H1 (cell line): Measurements from ENCODE around the gene IL18RAP. TPM values are rescaled to one million over a fixed set of nuclear protein-coding genes. Genes with fewer than 3 reads are reported as not detected.

Experiments
- microRNA-seq, 2 experiments: library from miRNA; unstranded; fragments of <30 nt; microRNA quantifications; one replicate each; pipeline versions ENCODE4 to v1.2.0, GENCODE V29; 2016 to 2020; ENCODE audit warnings: borderline microRNAs expressed in 2 of 2, borderline number of aligned reads in 2 of 2, borderline replicate concordance in 1 of 2
- polyA plus RNA-seq, 7 experiments: library from polyadenylated mRNA; depleted of rRNA in 3 of 7; stranded (reverse) in 5 of 7; unstranded in 2 of 7; fragments of >200 nt in 5 of 7; fragments of 200-250 nt in 2 of 7; gene quantifications; 1 replicate in 5 of 7; 2 replicates in 1 of 7; 4 replicates in 1 of 7; pipeline versions ENCODE4 v1.2.1 to v1.2.3, GENCODE V29; 2011 to 2013; ENCODE audit warnings: missing spikeins in 2 of 7, mixed read lengths in 2 of 7
- small RNA-seq: library from polyadenylated mRNA; stranded (forward); fragments of <200 nt; extraction: miRNeasy Mini kit (QIAGEN cat#:217004); gene quantifications from one replicate; pipeline ENCODE3, GENCODE V24; 2013; ENCODE audit not compliant: insufficient read depth
- total RNA-seq: library from RNA; stranded (reverse); fragmentation: NEBNext Ultra II Directional; extraction: Animal tissue kit (Norgen Biotek cat#: 25700); gene quantifications from 2 replicates; pipeline ENCODE4 v1.2.1, GENCODE V29; 2021

The IL18RAP gene
- total and polyA plus RNA-seq, 2 of the 8 experiments (the other 6 are each of a cell fraction or from before 2014, with no cell fraction given) = not detected

Small RNAs within 50 kb of the gene (microRNA-seq; reads per million reads assigned to microRNA genes)
- gene MIR4772 = 0 reads per million in 2 experiments

Small RNAs within 50 kb of the gene (small RNA-seq; reads per million reads assigned to genes)
- gene MIR4772 = not detected

Other genes starting within 250 kb of the IL18RAP start
- gene IL1RL2, start 236.1 kb upstream of the IL18RAP start, total RNA-seq = not detected in 2 replicates
- not detected in 2 replicates for gene IL1RL2, start 236.1 kb upstream of the IL18RAP start, polyA plus RNA-seq (2011; rRNA removed)
- not detected in 2 replicates for gene IL1RL1, start 111.6 kb upstream of the IL18RAP start, total RNA-seq
- not detected in 2 replicates for gene IL1RL1, start 111.6 kb upstream of the IL18RAP start, polyA plus RNA-seq (2011; rRNA removed)
- gene IL18R1, start 67.4 kb upstream of the IL18RAP start, total RNA-seq = 0.54 TPM in 1 of 2 replicates, not detected in the other
- gene IL18R1, start 67.4 kb upstream of the IL18RAP start, polyA plus RNA-seq (2011; rRNA removed) = not detected in 2 replicates
- gene SLC9A4, start 50.1 kb downstream of the IL18RAP start, total RNA-seq = not detected in 2 replicates
- gene SLC9A4, start 50.1 kb downstream of the IL18RAP start, polyA plus RNA-seq (2011; rRNA removed) = not detected in 2 replicates
- 0.13 and 0.15 TPM in 2 replicates for gene SLC9A2, start 196.4 kb downstream of the IL18RAP start, total RNA-seq
- 0.03 and 0.06 TPM in 2 replicates for gene SLC9A2, start 196.4 kb downstream of the IL18RAP start, polyA plus RNA-seq (2011; rRNA removed)